ENCODE data around the gene XRCC4.

Gene XRCC4

DNA sequence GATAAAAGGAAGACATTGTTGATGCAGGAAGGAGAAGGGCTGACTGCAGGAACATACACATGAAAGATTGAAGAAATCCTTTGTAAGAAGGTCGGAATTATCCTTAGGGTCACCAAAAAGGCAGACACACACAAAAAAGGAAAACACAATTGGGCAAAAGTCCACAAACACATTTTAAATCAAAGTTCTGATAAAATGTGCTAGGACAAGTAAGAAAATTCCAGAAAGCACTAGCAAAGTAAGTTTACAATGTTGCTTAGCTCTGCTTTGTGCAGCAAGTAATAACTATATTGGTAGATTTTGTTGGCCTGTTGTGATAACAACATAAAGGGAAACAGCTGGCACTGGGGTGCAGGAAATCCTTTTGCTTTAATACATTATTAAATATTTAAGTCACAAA is 294.4 kb downstream of the XRCC4 start:
- FAIRE-seq (no peak), DNase-seq (ENCODE audit: insufficient read length, low spot score) (no peak)

GRCh38 chr5:83374547-83374946 is 297.2 kb downstream of the XRCC4 start:
- DNase-seq (ENCODE audit: insufficient read length, low spot score): no peak
- FAIRE-seq: no peak

GRCh38 chr5:83375049-83375745 is 297.9 kb downstream of the XRCC4 start:
- no peak for DNase-seq (ENCODE audit: insufficient read length, low spot score)
- FAIRE-seq: no peak

DNA sequence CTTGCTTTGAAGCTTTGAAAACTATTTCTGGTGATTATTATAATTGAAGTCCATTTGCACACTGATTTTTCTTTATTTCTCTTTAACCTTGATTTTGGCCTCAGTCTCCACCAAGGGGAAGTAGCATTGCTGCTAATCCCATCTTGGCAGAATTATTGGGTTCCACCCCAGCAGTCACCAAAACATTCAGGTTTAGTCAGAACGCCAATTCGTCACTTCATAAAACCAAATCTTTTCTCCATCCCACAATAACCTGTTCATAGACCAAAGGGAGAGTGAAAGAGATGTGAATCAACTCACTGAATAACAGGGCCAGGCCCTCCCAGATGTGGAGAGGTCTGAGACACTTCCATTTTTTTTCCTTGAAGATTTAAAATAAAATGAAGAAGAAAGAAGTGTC is 299.1 kb downstream of the XRCC4 start:
- DNase-seq (ENCODE audit: insufficient read length, low spot score): no peak
- no peak for FAIRE-seq

DNA sequence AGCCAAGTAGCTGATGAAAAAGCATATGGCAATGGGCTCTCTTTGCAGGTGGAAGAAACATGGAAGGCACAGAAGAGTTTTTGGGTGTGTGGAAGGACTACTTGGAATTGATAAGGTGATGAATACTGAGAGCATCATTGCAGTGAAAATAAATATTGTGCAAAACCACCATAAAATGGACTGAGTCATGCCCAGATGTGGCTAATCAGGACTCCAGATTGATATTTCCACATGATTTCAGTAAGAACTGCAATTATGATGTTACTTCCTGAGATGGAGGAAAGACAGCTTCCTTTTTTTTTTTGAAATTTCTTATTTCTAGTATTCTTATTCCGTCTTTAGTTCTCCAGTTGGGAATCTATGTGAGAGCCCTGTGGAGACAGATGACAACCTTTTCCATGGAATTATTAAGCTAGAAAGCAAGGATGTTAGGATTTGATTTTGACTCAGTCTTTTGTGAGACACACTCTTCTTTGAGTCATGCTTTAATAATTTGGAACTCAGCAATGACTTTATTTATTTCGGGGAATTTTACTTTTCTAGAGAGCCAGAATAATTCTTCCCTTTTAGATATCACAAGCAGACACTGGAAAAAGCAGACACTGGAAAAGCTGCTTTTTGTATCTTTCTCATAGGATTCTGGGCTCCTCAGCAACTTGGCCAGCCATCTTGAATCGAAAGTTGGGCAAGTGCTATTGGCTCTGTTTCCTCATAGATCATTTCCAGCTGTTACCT is 300.0 kb downstream of the XRCC4 start:
- no peak for FAIRE-seq
- DNase-seq (ENCODE audit: insufficient read length, low spot score): no peak

DNA sequence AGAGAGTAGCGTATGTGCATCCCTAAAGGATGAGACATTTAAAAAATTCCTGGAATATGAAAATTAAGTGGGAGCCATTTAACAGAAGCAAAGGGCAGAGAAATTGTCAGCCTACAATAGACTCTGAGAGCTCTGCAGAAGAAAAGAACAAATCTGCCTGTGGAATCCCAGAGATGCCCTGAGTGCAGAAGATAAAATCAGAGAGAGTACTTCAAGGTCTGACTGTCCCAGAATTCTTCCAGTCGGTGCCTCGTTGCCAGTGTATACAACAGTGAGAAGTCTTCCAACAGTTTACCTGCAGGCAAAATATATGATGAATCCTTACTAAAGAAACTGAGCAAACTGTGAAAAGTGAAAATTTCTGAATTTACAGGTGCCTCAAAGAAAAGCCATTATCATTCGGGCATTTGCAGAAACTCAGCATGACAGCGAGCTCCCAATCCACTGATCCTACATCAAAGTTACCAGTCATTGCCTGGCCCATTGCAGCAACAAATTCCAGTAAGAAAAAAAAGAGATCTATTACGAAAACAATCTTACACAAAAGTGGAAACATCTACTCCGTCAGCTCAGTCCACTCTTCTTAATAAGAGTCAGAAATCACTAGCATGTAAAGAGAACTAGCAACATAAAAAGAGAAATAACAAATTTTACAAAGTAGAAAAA is 301.4 kb downstream of the XRCC4 start:
- FAIRE-seq (no peak), DNase-seq (ENCODE audit: insufficient read length, low spot score) (no peak)

DNA sequence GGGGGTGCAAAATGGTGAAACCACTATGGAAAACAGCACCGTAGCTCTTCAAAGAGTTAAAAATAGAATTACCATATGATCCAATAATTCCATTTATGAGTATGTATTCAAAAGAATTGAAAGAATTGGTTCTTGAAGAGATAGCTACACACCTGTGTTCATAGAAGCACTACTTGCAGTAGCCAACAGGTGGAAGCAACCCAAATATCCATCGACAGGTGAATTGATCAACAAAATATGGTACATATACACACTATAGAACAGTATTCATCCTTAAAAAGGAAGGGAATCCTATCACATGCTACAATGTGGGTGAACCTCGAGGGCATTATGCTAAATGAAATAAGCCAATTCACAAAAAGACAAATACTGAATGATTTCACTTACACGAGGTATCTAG is 308.5 kb downstream of the XRCC4 start:
- no peak for DNase-seq (ENCODE audit: insufficient read length, low spot score)
- FAIRE-seq: no peak

GRCh38 chr5:83387041-83387440 is 309.7 kb downstream of the XRCC4 start:
- FAIRE-seq: no peak
- no peak for DNase-seq (ENCODE audit: insufficient read length, low spot score)

GRCh38 chr5:83388608-83389007 is 311.3 kb downstream of the XRCC4 start:
- DNase-seq (ENCODE audit: insufficient read length, low spot score) (no peak), FAIRE-seq (no peak)

DNA sequence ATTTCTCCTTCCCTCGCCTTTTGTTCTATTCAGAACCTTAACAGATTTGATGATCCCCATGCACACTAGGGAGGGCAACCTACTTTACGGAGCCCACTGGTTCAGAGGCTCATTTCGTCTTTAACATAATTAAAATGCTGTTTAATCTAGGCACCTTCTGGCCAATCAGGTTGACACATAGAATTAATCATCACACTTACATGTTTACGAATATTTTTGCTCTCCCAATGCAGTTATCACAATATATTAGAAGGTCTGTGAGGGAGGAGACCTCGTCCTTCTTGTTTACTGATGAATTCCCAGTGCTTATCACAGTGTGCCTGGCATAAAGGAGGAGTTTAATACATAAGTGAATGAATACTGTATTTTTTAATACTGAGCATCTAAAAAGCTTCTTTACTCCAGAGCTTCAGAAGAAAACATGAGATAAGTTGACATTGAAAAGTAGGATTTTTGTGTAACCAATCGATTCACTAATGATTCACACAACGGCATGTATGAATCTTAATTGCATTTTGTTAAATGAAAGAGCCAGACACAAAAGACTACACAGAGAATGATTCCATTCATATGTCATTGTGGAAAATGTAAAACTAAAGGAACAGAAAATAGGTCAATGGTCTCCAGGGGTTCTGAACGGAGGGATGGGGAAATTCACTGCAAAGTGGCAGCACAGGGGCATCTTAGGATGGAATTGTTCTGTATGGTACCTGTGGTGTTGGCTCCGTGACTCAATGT is 315.6 kb downstream of the XRCC4 start:
- FAIRE-seq (no peak), DNase-seq (ENCODE audit: insufficient read length, low spot score) (no peak)

DNA sequence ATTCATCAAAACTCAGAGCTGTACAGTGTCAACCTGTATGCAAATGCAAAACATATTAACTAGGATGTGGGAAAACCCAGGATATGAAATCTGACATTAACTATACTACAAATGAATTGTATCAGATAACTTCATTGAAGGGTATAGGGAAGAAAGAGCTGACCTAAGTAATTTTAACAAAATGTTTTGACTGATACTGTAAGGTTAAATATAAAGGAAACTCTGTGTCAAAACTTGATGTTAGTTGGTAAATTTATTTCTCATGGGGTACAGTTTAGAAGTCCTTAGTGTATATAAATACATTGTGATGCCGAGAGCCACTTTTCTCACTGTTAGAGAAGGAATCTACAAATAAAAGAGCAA is 316.1 kb downstream of the XRCC4 start:
- DNase-seq (ENCODE audit: insufficient read length, low spot score): no peak
- no peak for FAIRE-seq

GRCh38 chr5:83394190-83394589 is 316.8 kb downstream of the XRCC4 start:
- no peak for FAIRE-seq
- no peak for DNase-seq (ENCODE audit: insufficient read length, low spot score)

GRCh38 chr5:83396662-83397061 is 319.3 kb downstream of the XRCC4 start:
- DNase-seq (ENCODE audit: insufficient read length, low spot score): no peak

GRCh38 chr5:83397658-83398057 is 320.3 kb downstream of the XRCC4 start:
- FAIRE-seq (no peak), DNase-seq (ENCODE audit: insufficient read length, low spot score) (no peak)

More at GRCh38 chr5:83396662-83397061, 319.3 kb downstream of the XRCC4 start:
- FAIRE-seq: no peak

- no peak for DNase-seq (ENCODE audit: insufficient read length, low spot score)
Measured at GRCh38 chr5:83400241-83400640, 322.9 kb downstream of the XRCC4 start.

GRCh38 chr5:83400701-83401100 is 323.4 kb downstream of the XRCC4 start:
- no peak for DNase-seq (ENCODE audit: insufficient read length, low spot score)
- no peak for FAIRE-seq

More at GRCh38 chr5:83400241-83400640, 322.9 kb downstream of the XRCC4 start:
- FAIRE-seq: no peak

GRCh38 chr5:83401122-83401731 is 323.9 kb downstream of the XRCC4 start:
- FAIRE-seq (no peak), DNase-seq (ENCODE audit: insufficient read length, low spot score) (no peak)

- FAIRE-seq: no peak
- no peak for DNase-seq (ENCODE audit: insufficient read length, low spot score)
Measured at GRCh38 chr5:83401775-83402174, 324.4 kb downstream of the XRCC4 start.

Data from HTR-8/SVneo (cell line).